ENCODE measurements around the gene NSD1. TPM values are rescaled to one million over a fixed set of nuclear protein-coding genes. Genes with fewer than 3 reads are reported as not detected.
A peak's percentile ranks its signal among the peaks of the same experiment; 100 is the strongest.

The NSD1 gene
- total and polyA plus RNA-seq, 2 of the 4 experiments (the other 2 are of a cell fraction), result 7.7 to 31.0 TPM

- H2BK20ac ChIP-seq (ENCODE audit: low read depth, low read length), result no peak overlapping the region
- no peak overlapping the region for H3K23ac ChIP-seq (ENCODE audit: low read depth, low read length)
- dilution Hi-C loops (cut with HindIII; ENCODE audit: low sequenced_read_pairs, unreplicated experiment), result no loop called here
- no peak overlapping the region for H3K4ac ChIP-seq (ENCODE audit: low read depth, low read length)
- POLR2A ChIA-PET (ENCODE audit: unreplicated experiment), result no interaction called here
- no peak overlapping the region for H2BK5ac ChIP-seq (ENCODE audit: low read depth, low read length, poor library complexity, severe bottlenecking)
- H2BK15ac ChIP-seq (ENCODE audit: low read depth, low read length), result no peak overlapping the region
- H3K4me3 ChIP-seq (ENCODE audit: insufficient read depth, low read depth, low read length), result no peak overlapping the region
- intact Hi-C loops (cut with micrococcal nuclease), result no loop called here
- no peak overlapping the region for H3K56ac ChIP-seq (ENCODE audit: extremely low read depth, insufficient read depth, low read length)
- H2BK120ac ChIP-seq (ENCODE audit: low read depth, low read length), result no peak overlapping the region
- H3K9me1 ChIP-seq (ENCODE audit: insufficient read depth, low read length), result no peaks in the 10 kb centered on the region
- DNase-seq, result no peak
- CTCF ChIA-PET, result no interaction called here
- H3K36me3 ChIP-seq (ENCODE audit: control insufficient read depth, insufficient read depth, low read length), result peaks cover 11% of the 10 kb centered on the region
- in situ Hi-C loops (cut with MboI; ENCODE audit: low sequenced_read_pairs), result no loop called here
- H4K5ac ChIP-seq (ENCODE audit: low read depth, low read length), result no peak overlapping the region
- no peak for TF ChIP-seq RCOR1 (IDR thresholded peaks at IDR 0.05; ENCODE audit: insufficient replicate concordance, low read length)
- 0 out of 2 replicates have a peak, but pooled peaks have one; percentile 36 for TF ChIP-seq CEBPB (IDR thresholded peaks at IDR 0.05; ENCODE audit: low read depth, low read length)
- TF ChIP-seq SMC3 (IDR thresholded peaks at IDR 0.05; ENCODE audit: low read depth, low read length), result no peak
- no peaks in the 10 kb centered on the region for H3K27me3 ChIP-seq (ENCODE audit: control insufficient read depth, insufficient read depth, low read length)
- H2AK9ac ChIP-seq (replicated peaks; ENCODE audit: low read depth, low read length, poor library complexity), result no peak overlapping the region
- H2AFZ ChIP-seq (replicated peaks; ENCODE audit: low read length, poor library complexity), result no peak overlapping the region
- no TSS peak for BruUV-seq (replicated peaks)
- no peak for ATAC-seq (ENCODE audit: low read depth)
- no peak overlapping the region for H3K9ac ChIP-seq (ENCODE audit: low read depth, low read length)
- H3K79me1 ChIP-seq (ENCODE audit: low read depth in 1 of 2, low read length in 2 of 2), result peaks cover 32 to 56% of the 10 kb centered on the region in 2 experiments
- no peak overlapping the region for H2AK5ac ChIP-seq (ENCODE audit: low read depth, low read length)
- no peak overlapping the region for H3K18ac ChIP-seq (ENCODE audit: low read depth, low read length)
- no peaks in the 10 kb centered on the region; the same call in 1 of the 2 replicates for H4K20me1 ChIP-seq (ENCODE audit: insufficient read depth, low read length)
- H3K14ac ChIP-seq (replicated peaks; ENCODE audit: low read depth, low read length), result no peak overlapping the region
- H3K27ac ChIP-seq (ENCODE audit: insufficient read depth, low read length), result no peak overlapping the region
- H4K8ac ChIP-seq (ENCODE audit: low read depth in 2 of 2, low read length in 2 of 2), result no peak overlapping the region
- H3K4me2 ChIP-seq (ENCODE audit: low read depth, low read length), result no peak overlapping the region
- no peaks in the 10 kb centered on the region for H3K4me1 ChIP-seq (ENCODE audit: control insufficient read depth, insufficient read depth, low read length)
- H4K91ac ChIP-seq (ENCODE audit: insufficient read depth, low read depth, low read length), result no peak overlapping the region
- no peaks in the 10 kb centered on the region for H3K9me3 ChIP-seq (ENCODE audit: control insufficient read depth, insufficient read depth, low read length)
- WGBS, 2 experiments (ENCODE audit: extremely low coverage in 2 of 2, insufficient read length in 1 of 2), result no CpG with 5 or more reads among the region's 3 CpGs
Observed at GRCh38 chr5:177183142-177183541, 49.6 kb downstream of the NSD1 start.

Measured in IMR-90 (cell line).